Measurements from ENCODE around the gene CUEDC1.

DNA sequence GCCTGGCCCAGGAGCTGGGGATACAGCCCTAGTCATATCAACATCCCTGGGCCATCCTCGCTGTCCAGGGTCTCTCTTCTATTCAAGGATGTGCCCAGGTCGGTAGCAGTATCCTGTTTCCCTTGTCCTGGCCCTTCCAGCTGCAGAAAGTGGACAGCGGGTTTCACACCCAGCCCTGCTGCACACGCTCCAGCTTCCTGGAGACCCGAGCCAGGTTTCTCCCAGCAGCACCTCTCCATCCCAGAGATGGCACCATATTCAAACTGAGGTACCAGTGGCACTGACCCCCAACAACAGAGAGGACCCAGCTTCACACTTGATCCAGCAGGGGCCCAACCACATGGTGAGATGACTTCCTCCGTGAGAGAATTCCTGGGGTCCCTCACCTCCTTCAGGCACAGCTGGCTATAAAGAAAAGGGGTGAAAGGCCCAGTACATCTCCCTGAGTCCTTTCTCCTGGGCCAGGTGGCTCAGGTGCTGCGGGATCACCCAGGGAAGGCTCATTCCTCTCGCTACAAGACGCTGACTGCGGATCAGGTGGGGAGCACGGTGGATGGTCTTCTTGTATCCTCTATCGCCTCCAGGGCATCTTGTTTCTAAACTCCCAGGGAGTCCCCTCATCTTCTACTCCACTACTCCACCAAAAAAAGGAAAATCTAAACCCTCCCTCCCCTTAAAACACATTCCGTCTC lies 1.4 kb downstream of the CUEDC1 start:
- TF ChIP-seq POLR2A (IDR thresholded peaks at IDR 0.05; ENCODE audit: low read length) (no peak), GATA1 (IDR thresholded peaks at IDR 0.05; ENCODE audit: low read depth, low read length) (no peak)
